ENCODE measurements around the gene OR2W3. TPM values are rescaled to one million over a fixed set of nuclear protein-coding genes. Genes with fewer than 3 reads are reported as not detected.
A peak's percentile ranks its signal among the peaks of the same experiment; 100 is the strongest.

OR2W3 gene
- total and polyA plus RNA-seq, 4 donors, result 0.39 to 0.42 TPM; not detected in 2

DNA sequence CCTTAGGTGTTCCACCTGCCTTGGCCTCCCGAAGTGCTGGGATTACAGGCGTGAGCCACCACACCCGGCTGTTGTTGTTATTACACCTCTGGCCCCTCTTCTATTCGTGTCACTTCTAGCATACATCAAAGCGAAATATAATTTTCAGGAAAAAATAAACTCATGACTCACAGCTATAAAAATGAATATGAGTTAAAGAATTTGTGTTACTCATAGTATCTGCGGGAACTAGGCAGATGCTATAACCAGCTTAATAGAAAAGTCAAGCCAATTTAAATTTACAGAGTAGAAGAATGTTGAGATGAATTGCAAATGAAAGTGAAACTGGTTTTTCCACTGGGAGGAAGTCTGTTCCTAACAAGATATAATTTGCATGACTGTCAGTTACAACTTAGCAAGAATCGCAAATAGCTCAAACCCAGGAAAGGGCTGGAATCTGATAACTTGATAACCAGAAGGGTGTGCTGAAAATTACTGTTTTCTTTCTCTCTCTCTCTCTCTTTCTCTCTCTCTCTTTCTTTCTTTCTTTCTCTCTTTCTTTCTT, 11.2 kb downstream of the OR2W3 start:
- Histone ChIP-seq H3K36me3 (ENCODE audit: control insufficient read depth in 1 of 2, insufficient read depth in 2 of 2, low read length in 1 of 2) (no peaks in the 10 kb centered on the region), H3K27me3 (ENCODE audit: control insufficient read depth in 1 of 2, insufficient read depth in 2 of 2, low read length in 1 of 2) (no peaks in the 10 kb centered on the region), H3K4me1 (ENCODE audit: control insufficient read depth in 1 of 2, insufficient read depth in 2 of 2, low read length in 2 of 2) (no peaks in the 10 kb centered on the region), H3K27ac (ENCODE audit: low read depth in 1 of 2, low read length in 2 of 2) (no peak overlapping the region), H3K4me3 (ENCODE audit: low read length in 2 of 2) (no peak overlapping the region), H3K9me3 (ENCODE audit: control insufficient read depth, low read length) (no peaks in the 10 kb centered on the region)
- DNase-seq (no peak), ATAC-seq (ENCODE audit: low FRiP score) (no peak)
- WGBS, 2 donors, result 58 to 60% methylated on average over 7 of the region's 7 CpGs
- intact Hi-C loops (cut with DNase I), result no loop called here

DNA sequence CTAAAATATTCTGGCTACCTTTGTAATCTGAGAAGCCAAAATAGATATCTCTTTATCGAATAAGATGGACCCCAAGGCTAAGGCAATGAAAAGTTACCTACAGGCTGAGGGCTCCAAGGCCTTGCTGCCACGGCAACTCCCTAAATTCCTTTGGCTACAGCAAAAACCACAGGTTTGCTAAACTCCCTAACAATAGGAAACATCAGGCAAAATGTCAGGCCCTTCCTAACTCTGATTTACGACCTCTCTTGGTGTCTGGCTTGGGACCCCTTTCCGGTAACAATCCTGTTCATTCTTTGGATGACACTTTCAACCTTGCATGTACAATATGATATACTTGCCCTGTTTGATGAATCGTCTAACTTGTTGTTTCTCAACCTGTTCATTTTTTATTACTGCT, 13.4 kb downstream of the OR2W3 start:
- no peaks in the 10 kb centered on the region for H3K9me3 ChIP-seq (ENCODE audit: control insufficient read depth, low read length)
- DNase-seq (no peak), ATAC-seq (ENCODE audit: low FRiP score) (no peak)
- no peak overlapping the region for H3K27ac ChIP-seq (ENCODE audit: low read depth in 1 of 2, low read length in 2 of 2)
- no peaks in the 10 kb centered on the region for H3K36me3 ChIP-seq (ENCODE audit: control insufficient read depth in 1 of 2, insufficient read depth in 2 of 2, low read length in 1 of 2)
- H3K4me3 ChIP-seq (ENCODE audit: low read length in 2 of 2), result no peak overlapping the region
- intact Hi-C loops (cut with DNase I), result no loop called here
- WGBS, 2 donors, result 76 to 81% methylated on average over 5 of the region's 5 CpGs
- no peaks in the 10 kb centered on the region for H3K27me3 ChIP-seq (ENCODE audit: control insufficient read depth in 1 of 2, insufficient read depth in 2 of 2, low read length in 1 of 2)
- H3K4me1 ChIP-seq (ENCODE audit: control insufficient read depth in 1 of 2, insufficient read depth in 2 of 2, low read length in 2 of 2), result no peaks in the 10 kb centered on the region

DNA sequence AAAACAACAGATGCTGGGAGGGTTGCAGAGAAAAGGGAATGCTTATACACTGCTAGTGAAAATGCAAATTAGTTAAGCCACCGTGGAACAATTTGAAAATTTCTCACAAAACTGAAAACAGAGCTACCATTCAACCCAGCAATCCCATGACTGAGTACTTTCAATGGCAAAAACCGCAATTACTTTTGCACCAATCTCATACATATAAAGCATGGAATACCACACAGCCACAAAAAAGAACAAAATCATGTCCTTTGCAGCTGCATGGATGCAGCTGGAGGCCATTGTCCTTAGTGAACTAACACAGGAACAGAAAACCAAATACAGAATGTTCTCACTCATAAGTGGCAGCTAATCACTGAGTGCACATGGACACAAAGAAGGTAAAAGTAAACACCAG, 18.4 kb downstream of the OR2W3 start:
- Histone ChIP-seq H3K9me3 (ENCODE audit: control insufficient read depth, low read length) (peaks cover 2% of the 10 kb centered on the region), H3K36me3 (ENCODE audit: control insufficient read depth in 1 of 2, insufficient read depth in 2 of 2, low read length in 1 of 2) (no peaks in the 10 kb centered on the region), H3K4me3 (ENCODE audit: low read length in 2 of 2) (no peak overlapping the region), H3K27me3 (ENCODE audit: control insufficient read depth in 1 of 2, insufficient read depth in 2 of 2, low read length in 1 of 2) (no peaks in the 10 kb centered on the region), H3K4me1 (ENCODE audit: control insufficient read depth in 1 of 2, insufficient read depth in 2 of 2, low read length in 2 of 2) (no peaks in the 10 kb centered on the region), H3K27ac (ENCODE audit: low read depth in 1 of 2, low read length in 2 of 2) (no peak overlapping the region)
- DNase-seq (no peak), ATAC-seq (ENCODE audit: low FRiP score) (no peak)
- intact Hi-C loops (cut with DNase I), result no loop called here
- 69 to 79% methylated on average over 2 of the region's 2 CpGs for WGBS, 2 donors

DNA sequence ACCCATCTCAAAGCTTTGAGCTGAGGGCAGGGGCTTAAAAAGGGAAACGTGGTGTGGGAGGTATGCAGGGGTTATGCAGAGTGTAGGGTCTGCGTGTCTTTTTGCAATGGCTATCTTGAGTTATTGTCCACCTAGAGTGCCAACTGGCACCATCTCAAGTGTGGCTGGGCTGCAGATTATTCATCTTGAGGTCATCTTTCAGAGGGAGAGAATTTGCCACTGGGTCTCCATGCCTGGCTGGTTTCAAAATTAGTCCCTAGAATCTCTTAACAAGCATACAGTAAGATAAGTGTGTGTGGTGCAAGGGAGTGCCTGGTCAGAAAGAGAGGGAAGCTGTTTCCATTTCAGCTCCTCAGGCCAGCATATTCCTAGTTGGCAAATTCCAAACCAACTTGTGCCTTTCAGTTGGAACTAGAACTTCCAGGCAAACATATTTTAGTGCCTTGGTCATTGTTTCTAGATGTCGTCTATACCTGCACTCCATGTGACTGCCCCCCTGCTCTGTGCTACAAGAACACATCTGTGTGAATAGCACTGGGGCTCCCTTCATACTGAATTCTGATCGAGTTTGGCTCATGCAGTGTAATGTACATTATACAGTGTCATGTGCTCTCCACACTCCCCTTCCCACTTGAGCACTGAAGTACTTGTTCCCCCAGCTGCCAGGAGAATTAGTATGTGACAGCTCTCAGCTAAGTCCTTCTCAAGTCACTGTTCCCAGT, 19.7 kb downstream of the OR2W3 start:
- Histone ChIP-seq H3K27ac (ENCODE audit: low read depth in 1 of 2, low read length in 2 of 2) (no peak overlapping the region), H3K4me1 (ENCODE audit: control insufficient read depth in 1 of 2, insufficient read depth in 2 of 2, low read length in 2 of 2) (no peaks in the 10 kb centered on the region), H3K9me3 (ENCODE audit: control insufficient read depth, low read length) (peaks cover 2% of the 10 kb centered on the region), H3K4me3 (ENCODE audit: low read length in 2 of 2) (no peak overlapping the region), H3K27me3 (ENCODE audit: control insufficient read depth in 1 of 2, insufficient read depth in 2 of 2, low read length in 1 of 2) (no peaks in the 10 kb centered on the region), H3K36me3 (ENCODE audit: control insufficient read depth in 1 of 2, insufficient read depth in 2 of 2, low read length in 1 of 2) (no peaks in the 10 kb centered on the region)
- 47 to 52% methylated on average over 4 of the region's 4 CpGs for WGBS, 2 donors
- intact Hi-C loops (cut with DNase I), result no loop called here
- ATAC-seq (ENCODE audit: low FRiP score), result no peak
- no peak for DNase-seq

DNA sequence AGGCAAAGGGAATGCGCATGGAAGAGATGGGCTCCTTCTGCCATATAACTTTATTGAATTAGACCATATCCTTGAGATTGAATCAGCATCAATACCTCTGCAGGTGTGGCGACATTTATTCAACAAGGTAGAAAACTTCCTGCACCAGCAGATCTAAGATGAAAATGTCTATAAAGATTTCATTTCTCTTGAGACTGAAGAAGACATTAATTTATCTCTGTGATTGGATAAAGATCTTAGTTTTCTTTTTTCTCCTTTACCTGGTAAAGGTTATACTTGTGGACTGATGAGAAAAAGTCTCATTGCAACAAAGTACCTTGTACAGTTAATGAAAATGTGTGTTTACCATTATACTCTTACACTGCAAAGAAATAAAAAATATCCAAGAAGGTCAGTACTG, 24.6 kb downstream of the OR2W3 start, which contains the start of gene OR2T8:
Gene OR2T8, plus strand, starts transcription at position 301 of the 400 bp plus-strand sequence. CDS start 766 bp downstream, outside the sequence.
- no peak for DNase-seq

DNA sequence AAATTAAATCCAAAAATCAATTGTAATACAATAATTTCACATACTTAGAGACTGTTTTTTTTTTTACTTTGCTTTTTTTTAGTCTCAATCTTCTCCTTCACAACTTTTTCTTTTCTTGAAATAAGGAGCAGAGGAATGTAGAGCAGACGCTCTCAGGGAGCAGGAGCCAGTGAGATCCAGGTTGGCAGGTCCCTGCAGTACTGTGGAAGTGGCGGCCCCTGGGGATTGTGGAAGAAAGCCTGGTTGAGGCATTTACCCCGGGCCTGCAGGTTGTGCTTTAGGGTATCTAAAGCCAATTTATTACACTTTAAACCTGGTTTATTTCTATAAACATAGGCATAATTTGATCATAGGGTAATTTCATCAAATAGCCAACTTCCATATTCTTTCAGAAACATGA, 28.6 kb downstream of the OR2W3 start:
- H3K27ac ChIP-seq (ENCODE audit: low read depth in 1 of 2, low read length in 2 of 2), result no peak overlapping the region
- intact Hi-C loops (cut with DNase I), result no loop called here
- 51 to 56% methylated on average over 3 of the region's 3 CpGs for WGBS, 2 donors

More for the DNA sequence above, 24.6 kb downstream of the OR2W3 start, which contains the start of gene OR2T8:
- Histone ChIP-seq H3K4me1 (ENCODE audit: control insufficient read depth in 1 of 2, insufficient read depth in 2 of 2, low read length in 2 of 2) (no peaks in the 10 kb centered on the region), H3K4me3 (ENCODE audit: low read length in 2 of 2) (no peak within 1 kb of the TSS), H3K27ac (ENCODE audit: low read depth in 1 of 2, low read length in 2 of 2) (no peak within 1 kb of the TSS), H3K36me3 (ENCODE audit: control insufficient read depth in 1 of 2, insufficient read depth in 2 of 2, low read length in 1 of 2) (no peaks in the 10 kb centered on the region), H3K27me3 (ENCODE audit: control insufficient read depth in 1 of 2, insufficient read depth in 2 of 2, low read length in 1 of 2) (no peaks in the 10 kb centered on the region), H3K9me3 (ENCODE audit: control insufficient read depth, low read length) (peaks cover 2% of the 10 kb centered on the region)
- ATAC-seq (ENCODE audit: low FRiP score), result no peak
- intact Hi-C loops (cut with DNase I), result no loop called here
- WGBS, 2 donors, result 61 to 91% methylated on average over 2 of the region's 2 CpGs

DNA sequence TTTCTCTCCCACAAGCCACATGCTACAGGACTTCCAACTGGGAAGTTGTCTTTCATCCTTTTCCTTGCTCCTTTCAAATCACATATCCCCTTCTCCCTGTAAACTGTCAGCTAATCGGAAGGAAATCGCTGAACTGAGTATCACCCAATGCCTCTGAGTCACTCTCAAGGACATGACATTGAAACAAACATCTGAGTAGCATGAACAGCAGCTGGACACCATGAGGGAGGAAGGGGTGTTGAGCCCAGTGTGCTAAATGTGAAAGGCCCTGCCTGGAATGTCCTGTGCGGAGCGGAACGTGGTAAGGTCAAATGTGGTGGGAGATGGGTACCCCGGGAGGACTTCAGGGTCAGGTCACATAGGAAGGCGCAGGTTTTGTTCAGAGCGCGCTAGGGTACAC, 29.5 kb downstream of the OR2W3 start, which contains the start of gene OR2AJ1:
Gene OR2AJ1, plus strand, starts transcription at position 22 of the 400 bp plus-strand sequence. CDS start 8,880 bp downstream, outside the sequence.
- Histone ChIP-seq H3K4me1 (ENCODE audit: control insufficient read depth in 1 of 2, insufficient read depth in 2 of 2, low read length in 2 of 2) (no peaks in the 10 kb centered on the region), H3K9me3 (ENCODE audit: control insufficient read depth, low read length) (no peaks in the 10 kb centered on the region), H3K4me3 (ENCODE audit: low read length in 2 of 2) (no peak within 1 kb of the TSS), H3K27me3 (ENCODE audit: control insufficient read depth in 1 of 2, insufficient read depth in 2 of 2, low read length in 1 of 2) (no peaks in the 10 kb centered on the region), H3K27ac (ENCODE audit: low read depth in 1 of 2, low read length in 2 of 2) (no peak within 1 kb of the TSS), H3K36me3 (ENCODE audit: control insufficient read depth in 1 of 2, insufficient read depth in 2 of 2, low read length in 1 of 2) (no peaks in the 10 kb centered on the region)
- DNase-seq (no peak), ATAC-seq (ENCODE audit: low FRiP score) (no peak)
- intact Hi-C loops (cut with DNase I), result no loop called here
- WGBS, 2 donors, result 84 to 89% methylated on average over 9 of the region's 9 CpGs

More for the DNA sequence above, 28.6 kb downstream of the OR2W3 start:
- ATAC-seq (ENCODE audit: low FRiP score), result no peak
- DNase-seq, result no peak
- Histone ChIP-seq H3K27me3 (ENCODE audit: control insufficient read depth in 1 of 2, insufficient read depth in 2 of 2, low read length in 1 of 2) (no peaks in the 10 kb centered on the region), H3K9me3 (ENCODE audit: control insufficient read depth, low read length) (no peaks in the 10 kb centered on the region), H3K36me3 (ENCODE audit: control insufficient read depth in 1 of 2, insufficient read depth in 2 of 2, low read length in 1 of 2) (no peaks in the 10 kb centered on the region), H3K4me3 (ENCODE audit: low read length in 2 of 2) (no peak overlapping the region), H3K4me1 (ENCODE audit: control insufficient read depth in 1 of 2, insufficient read depth in 2 of 2, low read length in 2 of 2) (no peaks in the 10 kb centered on the region)

DNA sequence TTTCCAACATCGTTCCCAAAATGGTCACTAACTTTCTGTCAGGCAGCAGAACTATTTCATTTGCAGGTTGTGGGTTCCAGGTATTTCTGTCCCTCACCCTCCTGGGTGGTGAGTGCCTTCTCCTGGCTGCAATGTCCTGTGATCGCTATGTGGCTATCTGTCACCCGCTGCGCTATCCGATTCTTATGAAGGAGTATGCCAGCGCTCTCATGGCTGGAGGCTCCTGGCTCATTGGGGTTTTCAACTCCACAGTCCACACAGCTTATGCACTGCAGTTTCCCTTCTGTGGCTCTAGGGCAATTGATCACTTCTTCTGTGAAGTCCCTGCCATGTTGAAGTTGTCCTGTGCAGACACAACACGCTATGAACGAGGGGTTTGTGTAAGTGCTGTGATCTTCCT, 38.6 kb downstream of the OR2W3 start:
- Histone ChIP-seq H3K27me3 (ENCODE audit: control insufficient read depth in 1 of 2, insufficient read depth in 2 of 2, low read length in 1 of 2) (no peaks in the 10 kb centered on the region), H3K4me3 (ENCODE audit: low read length in 2 of 2) (no peak overlapping the region), H3K4me1 (ENCODE audit: control insufficient read depth in 1 of 2, insufficient read depth in 2 of 2, low read length in 2 of 2) (peaks cover 0 to 2% of the 10 kb centered on the region in 2 donors), H3K36me3 (ENCODE audit: control insufficient read depth in 1 of 2, insufficient read depth in 2 of 2, low read length in 1 of 2) (no peaks in the 10 kb centered on the region), H3K9me3 (ENCODE audit: control insufficient read depth, low read length) (peaks cover 4% of the 10 kb centered on the region), H3K27ac (ENCODE audit: low read depth in 1 of 2, low read length in 2 of 2) (no peak overlapping the region)
- intact Hi-C loops (cut with DNase I), result no loop called here
- no peak for DNase-seq
- WGBS, 2 donors, result 95% methylated on average over 8 of the region's 8 CpGs
- ATAC-seq (ENCODE audit: low FRiP score), result no peak

DNA sequence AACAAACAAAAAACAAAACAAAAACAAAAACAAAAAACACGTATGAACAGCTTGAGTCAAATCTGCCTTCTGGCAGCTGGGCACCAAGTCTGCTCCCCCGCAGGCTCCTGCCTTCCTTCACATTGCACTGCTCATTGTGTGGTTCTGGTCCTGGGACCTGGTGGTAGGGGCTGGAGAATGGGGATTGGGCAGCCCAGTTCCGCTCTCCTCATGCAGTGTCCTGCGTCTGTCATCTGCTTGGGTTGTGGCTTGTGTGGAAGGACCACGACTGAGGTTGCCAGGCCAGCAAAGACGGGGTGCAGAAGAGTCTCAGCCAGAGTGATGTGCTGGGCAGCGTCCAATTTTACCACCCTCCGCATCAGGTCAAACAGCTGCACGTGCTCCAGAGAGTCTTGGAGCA, 40.4 kb downstream of the OR2W3 start:
- Histone ChIP-seq H3K27me3 (ENCODE audit: control insufficient read depth in 1 of 2, insufficient read depth in 2 of 2, low read length in 1 of 2) (no peaks in the 10 kb centered on the region), H3K36me3 (ENCODE audit: control insufficient read depth in 1 of 2, insufficient read depth in 2 of 2, low read length in 1 of 2) (no peaks in the 10 kb centered on the region), H3K9me3 (ENCODE audit: control insufficient read depth, low read length) (peaks cover 4% of the 10 kb centered on the region), H3K4me3 (ENCODE audit: low read length in 2 of 2) (no peak overlapping the region), H3K4me1 (ENCODE audit: control insufficient read depth in 1 of 2, insufficient read depth in 2 of 2, low read length in 2 of 2) (peaks cover 0 to 2% of the 10 kb centered on the region in 2 donors), H3K27ac (ENCODE audit: low read depth in 1 of 2, low read length in 2 of 2) (no peak overlapping the region)
- ATAC-seq (ENCODE audit: low FRiP score), result no peak
- intact Hi-C loops (cut with DNase I), result no loop called here
- WGBS, 2 donors, result 92 to 93% methylated on average over 9 of the region's 9 CpGs
- DNase-seq, result peak in 1 of 2 donors; percentile 62
